Heart left ventricle (tissue), 16 donors: ENCODE data around the gene KRTAP10-5. TPM values are rescaled to one million over a fixed set of nuclear protein-coding genes. Genes with fewer than 3 reads are reported as not detected.

Experiments
- ATAC-seq, 4 donors: fragments of 200-7000 bp; cut with Tn5 transposase; one replicate each; pipeline ENCODE4 v1.9.1; 2020 to 2022; ENCODE audit warnings: moderate library complexity in 4 of 4, mild to moderate bottlenecking in 3 of 4, moderate number of reproducible peaks in 1 of 4
- DNase-seq, 5 donors: peaks; one replicate each; pipeline ENCODE4 v3.0.0-alpha.2; 2020
- H3K27ac ChIP-seq, 12 donors: fragments of 200-600 bp; sonication (generic) in 4 of 12; one replicate each; pipeline versions ENCODE4 v1.5.0 to v1.8.0; 2016 to 2022; ENCODE audit warnings: mild to moderate bottlenecking in 2 of 12
- H3K27me3 ChIP-seq, 9 donors: fragments of 200-600 bp; sonication (generic) in 2 of 9; one replicate each; pipeline versions ENCODE4 v1.5.1 to v1.8.0; 2016 to 2022; ENCODE audit warnings: mild to moderate bottlenecking in 3 of 9
- H3K36me3 ChIP-seq, 9 donors: fragments of 200-600 bp; sonication (generic) in 2 of 9; one replicate each; pipeline versions ENCODE4 v1.5.0 to v1.8.0; 2018 to 2022; ENCODE audit warnings: mild to moderate bottlenecking in 2 of 9
- H3K4me1 ChIP-seq, 12 donors: fragments of 200-600 bp; sonication (generic) in 4 of 12; one replicate each; pipeline versions ENCODE4 v1.5.0 to v1.8.0; 2016 to 2022; ENCODE audit warnings: mild to moderate bottlenecking in 3 of 12
- H3K4me3 ChIP-seq, 12 donors: fragments of 200-600 bp; sonication (generic) in 4 of 12; one replicate each; pipeline versions ENCODE4 v1.5.0 to v1.8.0; 2017 to 2022; ENCODE audit warnings: mild to moderate bottlenecking in 9 of 12, moderate library complexity in 4 of 12
- H3K9me3 ChIP-seq, 12 donors: fragments of 200-600 bp; sonication (generic) in 4 of 12; one replicate each; pipeline versions ENCODE4 v1.5.0 to v1.8.0; 2016 to 2022; ENCODE audit warnings: mild to moderate bottlenecking in 1 of 12
- CTCF ChIP-seq, 12 donors: fragments of 200-600 bp; sonication (generic) in 4 of 12; IDR thresholded peaks; one replicate each; pipeline versions ENCODE4 v1.5.0 to v1.8.0; 2018 to 2022; ENCODE audit warnings: antibody characterized with exemption in 12 of 12, mild to moderate bottlenecking in 5 of 12
- POLR2A ChIP-seq, 2 donors: fragments of 450-650 bp; IDR thresholded peaks; one replicate each; pipeline ENCODE4 v1.6.1; 2017; ENCODE audit warnings: antibody characterized with exemption in 2 of 2, mild to moderate bottlenecking in 2 of 2, moderate library complexity in 2 of 2
- WGBS, 4 donors: extraction: QIAGEN DNeasy Blood & Tissue Kit in 2 of 4; methylation state at CpG; one replicate each; pipeline versions ENCODE4 v1.1.5 to v1.1.7; 2013 to 2018; 5-methylcytosine and 5-hydroxymethylcytosine counted together
- intact Hi-C, 10 donors: fragments of 100-400 bp; cut with DNase I; formaldehyde crosslinking; loops; one replicate each; pipeline versions ENCODE4 v1.11.1 to v1.14.2; 2022
- polyA plus RNA-seq, 2 donors: library from polyadenylated mRNA; stranded (reverse); fragments of 200-250 nt; gene quantifications; one replicate each; pipeline ENCODE4 v1.2.3, GENCODE V29; 2013
- total RNA-seq, 9 donors: library from RNA; depleted of rRNA in 2 of 9; stranded (reverse); fragments of >200 nt in 2 of 9; fragmentation: NEBNext Ultra II Directional in 3 of 9; extraction: Animal tissue kit (Norgen Biotek cat#: 25700) in 3 of 9; gene quantifications; one replicate each; pipeline versions ENCODE4 v1.1.0 to v1.2.4, GENCODE V29; 2016 to 2023
- donor health status: ischemic (EF 13 %, LVEDD 7.1; RV severe dilation, severe dysfunction).
- donor health status: healthy with polysubstance abuse.
- donor health status: DM: no; HTN: yes; CAD: no.
- donor health status: DM: no; HTN: no; CAD: no.
- donor health status: ischemic (EF 25% LVEDD 6.9; RV normal size, moderate dysfunction).
- donor health status: ischemic (EF 25% LVEDD 5.7; RV mildly dilated, moderate dysfunction).
- donor health status: healthy.
- donor health status: DM: yes; HTN: yes; CAD: no.
- donor health status: ischemic (EF 35%, LVEDD 5.7; RV mildly dilated, moderate dysfunction).
- donor health status: nonischemic (EF 11% LVEDD 7.7; RV severe dilation, severe dysfunction).
- donor health status: DM: yes; HTN: yes; CAD: no.
- donor health status: PGD.
- donor health status: ischemic (EF 29% LVEDD 5.4; RV normal size, mild dysfunction).
- donor health status: nonischemic (EF 23%, LVEDD 6.1; RV moderate dilation, normal function).

Gene KRTAP10-5
- total and polyA plus RNA-seq, 11 donors = not detected

DNA sequence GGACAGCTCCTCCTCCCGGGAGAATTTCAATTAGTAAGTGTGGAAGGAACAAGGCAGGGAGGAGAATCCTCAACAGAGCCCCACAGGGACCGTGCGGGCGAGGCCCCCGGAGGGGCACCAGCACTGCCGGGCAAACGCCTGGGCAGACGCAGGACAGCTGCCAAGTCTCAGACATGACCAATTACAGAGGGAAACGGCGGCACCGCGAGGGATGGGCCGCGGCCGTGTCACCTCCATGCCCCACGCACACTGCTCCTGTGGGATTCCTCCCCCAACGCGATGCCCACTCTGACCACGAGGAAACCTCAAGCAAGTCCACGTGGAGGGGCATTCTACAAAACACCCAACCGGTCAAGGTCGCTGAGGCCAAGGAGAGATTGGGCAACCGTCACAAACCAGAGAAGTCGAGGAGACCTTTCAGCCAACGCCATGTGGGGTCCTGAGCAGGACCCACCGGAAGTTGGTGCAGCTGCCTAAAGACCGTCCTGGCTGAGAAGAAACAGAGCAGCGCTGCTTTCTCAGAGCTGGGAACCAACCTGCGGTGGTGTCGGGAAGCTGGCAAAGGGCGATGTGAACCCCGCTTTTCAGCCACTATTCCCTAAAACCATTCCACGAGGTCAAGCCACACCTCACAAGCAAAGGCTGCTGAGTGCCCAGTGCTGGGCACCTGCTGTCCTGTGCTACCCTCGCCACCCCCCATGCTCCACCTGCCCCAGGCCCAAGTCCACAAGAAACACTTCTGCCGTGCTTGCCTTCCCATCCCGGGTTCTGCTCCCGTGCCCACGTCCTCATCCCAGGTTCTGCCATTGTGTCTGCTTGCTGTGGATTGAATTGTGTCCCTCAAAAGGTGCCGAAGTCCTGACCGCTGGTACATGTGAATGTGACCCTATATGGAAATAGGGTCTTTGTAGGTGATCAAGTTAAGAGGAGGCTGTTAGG is 8.3 kb downstream of the KRTAP10-5 start:
- DNase-seq = no peak
- TF ChIP-seq CTCF (IDR thresholded peaks at IDR 0.05) = no peak
- H3K4me3 ChIP-seq = no peak overlapping the region
- H3K36me3 ChIP-seq = no peaks in the 10 kb centered on the region
- H3K4me1 ChIP-seq = peaks cover 0 to under 1% (median 0%) of the 10 kb centered on the region in 12 donors
- no peak for ATAC-seq
- intact Hi-C loops = no loop called here
- H3K27ac ChIP-seq = no peak overlapping the region
- H3K27me3 ChIP-seq = peaks cover 0 to 22% (median 0%) of the 10 kb centered on the region in 9 donors
- H3K9me3 ChIP-seq = peaks cover 0 to 24% (median 6%) of the 10 kb centered on the region in 12 donors
- WGBS, 4 donors = 89 to 91% (median 90%) methylated on average over 40 of the region's 40 CpGs

- Histone ChIP-seq H3K27ac (no peak overlapping the region), H3K9me3 (peaks cover 0 to 16% (median 2%) of the 10 kb centered on the region in 12 donors), H3K4me3 (no peak overlapping the region), H3K4me1 (peaks cover 0 to 8% (median 0%) of the 10 kb centered on the region in 12 donors), H3K36me3 (no peaks in the 10 kb centered on the region), H3K27me3 (peaks cover 0 to 22% (median 0%) of the 10 kb centered on the region in 9 donors)
- 64 to 93% (median 82%) methylated on average over 3 to 4 of the region's 4 CpGs for WGBS, 4 donors
- TF ChIP-seq POLR2A (IDR thresholded peaks at IDR 0.05) (no peak), CTCF (IDR thresholded peaks at IDR 0.05) (no peak)
- DNase-seq (no peak), ATAC-seq (no peak)
- intact Hi-C loops = no loop called here
Observed at GRCh38 chr21:44571296-44571695, 9.1 kb downstream of the KRTAP10-5 start.

DNA sequence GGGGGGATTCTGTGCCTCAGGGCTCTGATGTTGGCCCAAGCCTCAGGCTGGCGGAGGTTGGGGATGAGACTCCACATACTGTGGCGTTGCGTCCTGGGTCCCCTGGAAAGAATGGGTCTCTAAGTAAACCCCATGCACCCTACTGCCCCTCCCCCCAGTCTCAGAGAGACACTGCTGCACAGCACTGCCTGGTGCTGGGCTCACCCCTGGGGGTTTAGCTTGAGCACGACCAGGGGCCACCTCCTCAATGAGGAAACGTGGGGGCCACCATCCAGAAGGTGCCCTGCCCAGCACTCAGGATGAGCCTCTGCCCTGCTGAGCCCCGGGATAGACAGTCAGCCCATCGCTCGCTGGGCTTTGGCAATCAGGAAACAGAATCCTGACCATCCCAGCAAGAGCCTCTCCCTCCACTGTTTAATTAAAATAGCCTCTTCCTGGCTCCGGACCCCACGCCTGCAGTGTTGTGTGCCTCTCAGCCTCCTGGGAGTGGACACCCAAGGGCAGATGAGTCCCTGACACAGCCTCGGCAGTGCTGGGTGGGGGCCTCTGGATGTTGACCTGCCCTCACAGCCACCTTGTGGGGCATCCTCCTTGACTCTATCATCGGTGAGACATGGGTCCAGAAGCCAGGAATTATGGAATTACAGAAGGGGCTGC is 10.4 kb downstream of the KRTAP10-5 start:
- Histone ChIP-seq H3K4me1 (peaks cover 0 to 19% (median 0%) of the 10 kb centered on the region in 12 donors), H3K4me3 (no peak overlapping the region), H3K9me3 (peaks cover 0 to 16% (median 2%) of the 10 kb centered on the region in 12 donors), H3K27ac (no peak overlapping the region), H3K27me3 (peaks cover 0 to 19% (median 0%) of the 10 kb centered on the region in 9 donors), H3K36me3 (no peaks in the 10 kb centered on the region)
- intact Hi-C loops = no loop called here
- 72 to 89% (median 83%) methylated on average over 6 to 12 of the region's 12 CpGs for WGBS, 4 donors
- no peak for TF ChIP-seq CTCF (IDR thresholded peaks at IDR 0.05)
- TF ChIP-seq POLR2A (IDR thresholded peaks at IDR 0.05) = no peak
- no peak for DNase-seq
- no peak for ATAC-seq
